Measurements from ENCODE around the gene TANGO6. TPM values are rescaled to one million over a fixed set of nuclear protein-coding genes. Genes with fewer than 3 reads are reported as not detected.

Gene TANGO6
- total and polyA plus RNA-seq, 2 of the 8 experiments (the other 6 are each of a cell fraction or from before 2014, with no cell fraction given), result 5.0 to 19.5 TPM

DNA sequence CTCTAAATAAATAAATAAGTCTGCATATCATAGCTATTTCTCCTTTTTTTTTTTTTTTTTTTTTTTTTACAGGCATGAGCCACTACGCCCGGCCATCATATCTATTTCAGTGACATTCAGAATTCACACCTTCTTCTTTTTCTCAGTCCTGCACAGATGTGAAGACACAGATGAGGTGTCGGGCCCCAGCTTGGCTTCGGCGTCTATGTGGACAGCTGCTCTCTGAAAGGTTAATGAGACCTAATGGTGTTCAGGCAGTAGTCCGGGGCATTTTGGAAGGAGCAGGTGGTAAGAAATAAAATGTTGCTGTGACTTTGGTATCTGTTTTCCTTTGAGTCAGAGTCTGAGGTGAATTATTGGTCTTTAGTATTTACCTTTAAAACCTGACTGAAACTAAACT lies 23.6 kb downstream of the TANGO6 start:
- no peaks in the 10 kb centered on the region for H3K9me3 ChIP-seq (ENCODE audit: insufficient read depth in 2 of 2, low read depth in 1 of 2, low read length in 1 of 2)
- FAIRE-seq (no peak), DNase-seq (ENCODE audit: low read depth in 1 of 2, low spot score in 2 of 2) (no peak)
- WGBS, 2 experiments (ENCODE audit: extremely low coverage in 1 of 2, insufficient coverage in 1 of 2, insufficient read length in 1 of 2, insufficient replicate concordance in 2 of 2, low coverage in 1 of 2, low lambda C conversion rate in 2 of 2, missing lambda C conversion rate in 1 of 2), result 98% methylated on average over 5 of the region's 6 CpGs; no CpG with 5 or more reads in 1 of the 2 experiments
- H3K79me2 ChIP-seq (ENCODE audit: control insufficient read depth in 1 of 2, insufficient read depth in 2 of 2, low read length in 2 of 2), result no peaks in the 10 kb centered on the region
- H3K4me2 ChIP-seq (ENCODE audit: insufficient read depth in 1 of 2, low read depth in 2 of 2, low read length in 2 of 2), result no peak overlapping the region
- no peak overlapping the region for H3K56ac ChIP-seq (replicated peaks; ENCODE audit: insufficient read length, low read depth, low read length)
- ChIA-PET CTCF (ENCODE audit: partially characterized antibody) (interaction anchor here (0.9 to 1.2 kb wide), 3 partner anchors 29 to 421 kb away, joined by 3 to 5 read pairs (median 4); no protein-coding TSS in a partner anchor), POLR2A (ENCODE audit: partially characterized antibody) (no interaction called here)
- H2BK20ac ChIP-seq (ENCODE audit: low read length), result no peak overlapping the region
- H4K20me1 ChIP-seq (replicated peaks in 1 of 2; ENCODE audit: control insufficient read depth in 1 of 2, insufficient read depth in 2 of 2, low read length in 2 of 2), result no peaks in the 10 kb centered on the region
- H2BK120ac ChIP-seq (replicated peaks; ENCODE audit: low read depth, low read length), result no peak overlapping the region
- H3K14ac ChIP-seq (ENCODE audit: insufficient read length), result no peak overlapping the region
- H2AK5ac ChIP-seq (ENCODE audit: low read depth, low read length), result no peak overlapping the region
- H3K4me1 ChIP-seq (replicated peaks in 1 of 4; ENCODE audit: control insufficient read depth in 3 of 4, insufficient read depth in 4 of 4, low read length in 3 of 4), result peaks cover 0 to 6% (median 3%) of the 10 kb centered on the region in 4 experiments; a peak in 3 of 7 replicates
- peaks cover 0 to 2% (median 0%) of the 10 kb centered on the region in 4 experiments; a peak in 2 of 8 replicates for H3K36me3 ChIP-seq (ENCODE audit: control insufficient read depth in 2 of 4, insufficient read depth in 4 of 4, low read length in 3 of 4)
- no peak overlapping the region for H4K5ac ChIP-seq (ENCODE audit: insufficient read length, low read depth, low read length)
- no peak overlapping the region for H4K8ac ChIP-seq (ENCODE audit: extremely low read depth, insufficient read depth, low read length)
- no peak overlapping the region for H3K4me3 ChIP-seq (ENCODE audit: extremely low read depth in 1 of 4, insufficient read depth in 2 of 4, low read depth in 3 of 4, low read length in 4 of 4)
- no peaks in the 10 kb centered on the region for H3K79me1 ChIP-seq (ENCODE audit: low read depth, low read length)
- H3K27me3 ChIP-seq (replicated peaks in 1 of 4; ENCODE audit: control insufficient read depth in 3 of 4, extremely low read depth in 1 of 4, insufficient read depth in 3 of 4, low read length in 3 of 4), result no peaks in the 10 kb centered on the region
- no peak overlapping the region for H3K18ac ChIP-seq (ENCODE audit: extremely low read depth, low read length)
- no peak overlapping the region for H3K23ac ChIP-seq (ENCODE audit: insufficient read length)
- H2BK15ac ChIP-seq (ENCODE audit: low read length), result no peak overlapping the region
- no peak overlapping the region for H2BK12ac ChIP-seq (ENCODE audit: low read depth, low read length)
- H3K27ac ChIP-seq (ENCODE audit: low read depth, low read length), result no peak overlapping the region
- H4K91ac ChIP-seq (replicated peaks; ENCODE audit: insufficient read length, low read length), result no peak overlapping the region
- H3K9ac ChIP-seq (replicated peaks in 1 of 4; ENCODE audit: extremely low read depth in 1 of 4, low read depth in 3 of 4, low read length in 3 of 4), result no peak overlapping the region
- no peak overlapping the region for H2BK5ac ChIP-seq (ENCODE audit: low read depth, low read length)
- no peak overlapping the region for H2AFZ ChIP-seq (ENCODE audit: low read length)
- H3K4ac ChIP-seq (replicated peaks; ENCODE audit: insufficient read length, low read depth, low read length), result no peak overlapping the region
- no peaks in the 10 kb centered on the region; the same call in 1 of the 2 replicates for H3K23me2 ChIP-seq (ENCODE audit: low read depth, low read length)
- no peak for TF ChIP-seq FOSL1 (IDR thresholded peaks at IDR 0.05; ENCODE audit: insufficient read depth, low read depth, low read length)
- TF ChIP-seq CHD1 (IDR thresholded peaks at IDR 0.05; ENCODE audit: low read depth, low read length), result no peak
- TF ChIP-seq RNF2 (IDR thresholded peaks at IDR 0.05; ENCODE audit: borderline replicate concordance, low read depth, low read length, missing control alignments, poor library complexity, severe bottlenecking), result no peak
- TF ChIP-seq KDM5A (IDR thresholded peaks at IDR 0.05; ENCODE audit: low read length), result no peak
- no peak for TF ChIP-seq SAP30 (IDR thresholded peaks at IDR 0.05; ENCODE audit: insufficient read depth, insufficient replicate concordance, low read length)
- no peak for TF ChIP-seq MAFK (IDR thresholded peaks at IDR 0.05; ENCODE audit: low read depth, low read length)
- no peak for TF ChIP-seq HDAC6 (IDR thresholded peaks at IDR 0.05; ENCODE audit: low read depth, low read length)
- TF ChIP-seq RXRA (IDR thresholded peaks at IDR 0.05; ENCODE audit: insufficient read depth, low read depth, low read length), result no peak
- TF ChIP-seq, protein P1, sequence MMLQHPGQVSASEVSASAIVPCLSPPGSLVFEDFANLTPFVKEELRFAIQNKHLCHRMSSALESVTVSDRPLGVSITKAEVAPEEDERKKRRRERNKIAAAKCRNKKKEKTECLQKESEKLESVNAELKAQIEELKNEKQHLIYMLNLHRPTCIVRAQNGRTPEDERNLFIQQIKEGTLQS (IDR thresholded peaks at IDR 0.05; ENCODE audit: insufficient read depth, low read depth, low read length), result no peak
- no peak for TF ChIP-seq POLR2A (IDR thresholded peaks at IDR 0.05; ENCODE audit: control extremely low read depth in 1 of 2, low read depth in 2 of 2, low read length in 2 of 2)
- no peak for TF ChIP-seq BRCA1 (IDR thresholded peaks at IDR 0.05; ENCODE audit: low read depth, low read length)
- TF ChIP-seq, protein P2, sequence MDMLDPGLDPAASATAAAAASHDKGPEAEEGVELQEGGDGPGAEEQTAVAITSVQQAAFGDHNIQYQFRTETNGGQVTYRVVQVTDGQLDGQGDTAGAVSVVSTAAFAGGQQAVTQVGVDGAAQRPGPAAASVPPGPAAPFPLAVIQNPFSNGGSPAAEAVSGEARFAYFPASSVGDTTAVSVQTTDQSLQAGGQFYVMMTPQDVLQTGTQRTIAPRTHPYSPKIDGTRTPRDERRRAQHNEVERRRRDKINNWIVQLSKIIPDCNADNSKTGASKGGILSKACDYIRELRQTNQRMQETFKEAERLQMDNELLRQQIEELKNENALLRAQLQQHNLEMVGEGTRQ (IDR thresholded peaks at IDR 0.05; ENCODE audit: low read length), result no peak
- no peak for TF ChIP-seq SIX5 (IDR thresholded peaks at IDR 0.05; ENCODE audit: low read depth, low read length)
